Measurements from ENCODE around the gene FAM3D.

Gene FAM3D

GRCh38 chr3:58584690-58585004 lies 81.9 kb downstream of the FAM3D start:
- H3K27me3 ChIP-seq (ENCODE audit: low read depth, low read length), result no peaks in the 10 kb centered on the region
- no peaks in the 10 kb centered on the region; the same call in 1 of the 2 replicates for H3K4me1 ChIP-seq (ENCODE audit: low read length)
- no peak overlapping the region for H2AFZ ChIP-seq (ENCODE audit: low read depth, low read length)
- H3K9me3 ChIP-seq (ENCODE audit: insufficient read depth, low read length), result no peaks in the 10 kb centered on the region
- H3K79me2 ChIP-seq (ENCODE audit: low read length), result no peaks in the 10 kb centered on the region
- H4K20me1 ChIP-seq (ENCODE audit: insufficient read depth, low read length), result 0 out of 2 replicates have a peak, but pooled peaks cover 6% of the 10 kb centered on the region
- no peak overlapping the region for H3K4me3 ChIP-seq (ENCODE audit: low read length)
- H3K36me3 ChIP-seq (replicated peaks; ENCODE audit: low read depth, low read length), result no peaks in the 10 kb centered on the region
- no peak overlapping the region for H3K9ac ChIP-seq (ENCODE audit: low read length)
- H3K4me2 ChIP-seq (ENCODE audit: low read length), result no peak overlapping the region
- TF ChIP-seq, protein P1, sequence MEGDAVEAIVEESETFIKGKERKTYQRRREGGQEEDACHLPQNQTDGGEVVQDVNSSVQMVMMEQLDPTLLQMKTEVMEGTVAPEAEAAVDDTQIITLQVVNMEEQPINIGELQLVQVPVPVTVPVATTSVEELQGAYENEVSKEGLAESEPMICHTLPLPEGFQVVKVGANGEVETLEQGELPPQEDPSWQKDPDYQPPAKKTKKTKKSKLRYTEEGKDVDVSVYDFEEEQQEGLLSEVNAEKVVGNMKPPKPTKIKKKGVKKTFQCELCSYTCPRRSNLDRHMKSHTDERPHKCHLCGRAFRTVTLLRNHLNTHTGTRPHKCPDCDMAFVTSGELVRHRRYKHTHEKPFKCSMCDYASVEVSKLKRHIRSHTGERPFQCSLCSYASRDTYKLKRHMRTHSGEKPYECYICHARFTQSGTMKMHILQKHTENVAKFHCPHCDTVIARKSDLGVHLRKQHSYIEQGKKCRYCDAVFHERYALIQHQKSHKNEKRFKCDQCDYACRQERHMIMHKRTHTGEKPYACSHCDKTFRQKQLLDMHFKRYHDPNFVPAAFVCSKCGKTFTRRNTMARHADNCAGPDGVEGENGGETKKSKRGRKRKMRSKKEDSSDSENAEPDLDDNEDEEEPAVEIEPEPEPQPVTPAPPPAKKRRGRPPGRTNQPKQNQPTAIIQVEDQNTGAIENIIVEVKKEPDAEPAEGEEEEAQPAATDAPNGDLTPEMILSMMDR (IDR thresholded peaks at IDR 0.05; ENCODE audit: low read depth, low read length), result no peak
- no peak for TF ChIP-seq EZH2phosphoT487 (IDR thresholded peaks at IDR 0.05; ENCODE audit: low read depth)
- H3K27ac ChIP-seq (ENCODE audit: low read length), result no peak overlapping the region

Data from OCI-LY3 (cell line).